Measurements from ENCODE around the gene DISC1.
"Not testable (repeated sequence)": the region's sequence is repeated elsewhere in the genome, so short reads cannot be mapped to it uniquely, and the experiment has no call there.

DNA sequence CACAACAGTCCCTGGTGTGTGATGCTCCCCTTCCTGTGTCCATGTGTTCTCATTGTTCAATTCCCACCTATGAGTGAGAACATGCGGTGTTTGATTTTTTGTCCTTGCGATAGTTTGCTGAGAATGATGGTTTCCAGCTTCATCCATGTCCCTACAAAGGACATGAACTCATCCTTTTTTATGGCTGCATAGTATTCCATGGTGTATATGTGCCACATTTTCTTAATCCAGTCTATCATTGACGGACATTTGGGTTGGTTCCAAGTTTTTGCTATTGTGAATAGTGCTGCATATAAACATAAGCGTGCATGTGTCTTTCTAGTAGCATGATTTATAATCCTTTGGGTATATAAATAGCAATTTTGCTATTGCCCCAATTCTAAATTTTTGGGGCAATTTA, 19.6 kb downstream of the DISC1 start:
- not testable (repeated sequence) for TF ChIP-seq TAF1 (IDR thresholded peaks at IDR 0.05; ENCODE audit: borderline replicate concordance, low read depth, low read length); POLR2A (IDR thresholded peaks at IDR 0.05; ENCODE audit: low read depth, low read length); POLR2AphosphoS5 (IDR thresholded peaks at IDR 0.05; ENCODE audit: low read depth, low read length)

Data from GM12892 (cell line).